Measurements from ENCODE around the gene ABLIM1.

DNA sequence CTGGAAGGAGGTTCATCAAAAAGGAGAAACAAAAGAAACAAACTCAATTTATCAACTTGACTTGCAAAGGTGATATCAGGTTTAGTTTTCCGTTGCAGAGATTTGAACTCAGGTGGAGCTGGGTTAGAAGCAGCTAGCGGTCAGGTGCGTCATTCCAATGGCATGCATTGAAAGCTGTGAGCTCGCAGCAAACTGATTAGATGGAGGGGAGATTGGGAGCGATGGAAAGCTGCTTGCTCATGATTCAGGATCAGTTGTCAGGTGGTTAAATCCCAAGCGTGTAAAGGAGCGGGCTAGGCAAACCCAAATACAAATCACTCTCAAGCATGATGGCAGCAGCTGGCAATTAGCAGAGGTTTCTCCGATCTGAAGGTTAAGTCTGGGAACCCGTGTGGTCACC, 204.5 kb downstream of the ABLIM1 start:
- TF ChIP-seq, protein P1, sequence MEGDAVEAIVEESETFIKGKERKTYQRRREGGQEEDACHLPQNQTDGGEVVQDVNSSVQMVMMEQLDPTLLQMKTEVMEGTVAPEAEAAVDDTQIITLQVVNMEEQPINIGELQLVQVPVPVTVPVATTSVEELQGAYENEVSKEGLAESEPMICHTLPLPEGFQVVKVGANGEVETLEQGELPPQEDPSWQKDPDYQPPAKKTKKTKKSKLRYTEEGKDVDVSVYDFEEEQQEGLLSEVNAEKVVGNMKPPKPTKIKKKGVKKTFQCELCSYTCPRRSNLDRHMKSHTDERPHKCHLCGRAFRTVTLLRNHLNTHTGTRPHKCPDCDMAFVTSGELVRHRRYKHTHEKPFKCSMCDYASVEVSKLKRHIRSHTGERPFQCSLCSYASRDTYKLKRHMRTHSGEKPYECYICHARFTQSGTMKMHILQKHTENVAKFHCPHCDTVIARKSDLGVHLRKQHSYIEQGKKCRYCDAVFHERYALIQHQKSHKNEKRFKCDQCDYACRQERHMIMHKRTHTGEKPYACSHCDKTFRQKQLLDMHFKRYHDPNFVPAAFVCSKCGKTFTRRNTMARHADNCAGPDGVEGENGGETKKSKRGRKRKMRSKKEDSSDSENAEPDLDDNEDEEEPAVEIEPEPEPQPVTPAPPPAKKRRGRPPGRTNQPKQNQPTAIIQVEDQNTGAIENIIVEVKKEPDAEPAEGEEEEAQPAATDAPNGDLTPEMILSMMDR (IDR thresholded peaks at IDR 0.05) = no peak
- TF ChIP-seq POLR2A (IDR thresholded peaks at IDR 0.05) (no peak), EP300 (IDR thresholded peaks at IDR 0.05) (no peak)
